Prostate gland (tissue), 2 donors: Measurements from ENCODE around the gene LRRC1.

Experiments used
- POLR2A ChIP-seq: fragments of 450-650 bp; IDR thresholded peaks from one replicate; pipeline ENCODE4 v1.6.1; 2016; ENCODE audit warnings: antibody characterized with exemption, mild to moderate bottlenecking
- POLR2AphosphoS5 ChIP-seq: sonication (generic); formaldehyde crosslinking; IDR thresholded peaks from one replicate; pipeline ENCODE4 v1.6.1; 2017; ENCODE audit warnings: antibody characterized with exemption
- TF ChIP-seq, protein P1 (sequence below), 4 experiments: fragments of 200-600 bp in 2 of 4; fragments of 450-650 bp in 2 of 4; sonication (generic) in 2 of 4; IDR thresholded peaks; 1 replicate in 3 of 4; 2 replicates in 1 of 4; pipeline ENCODE4 v1.5.1; 2016 to 2019; ENCODE audit warnings: antibody characterized with exemption in 4 of 4, mild to moderate bottlenecking in 2 of 4, moderate library complexity in 2 of 4

DNA sequence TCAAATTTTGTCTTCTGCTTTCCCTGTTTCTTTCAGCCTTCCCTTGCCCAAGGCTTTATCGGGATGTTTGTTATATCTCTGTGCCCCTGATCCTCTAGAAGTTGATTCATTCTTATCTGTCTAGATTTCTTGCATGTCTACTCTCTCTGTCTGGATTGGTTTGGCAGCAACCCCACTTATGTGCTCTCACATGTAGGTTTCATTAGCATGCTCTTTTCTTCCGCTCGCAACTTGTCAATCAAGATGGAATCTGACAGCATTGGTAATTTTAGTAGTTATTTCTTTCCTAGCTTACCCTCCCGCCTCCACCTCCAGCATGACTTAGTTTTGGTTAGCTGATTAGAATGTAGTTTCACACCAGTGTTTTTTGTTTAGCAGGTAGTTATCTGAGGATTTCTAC, 39.3 kb downstream of the LRRC1 start:
- TF ChIP-seq, protein P1, sequence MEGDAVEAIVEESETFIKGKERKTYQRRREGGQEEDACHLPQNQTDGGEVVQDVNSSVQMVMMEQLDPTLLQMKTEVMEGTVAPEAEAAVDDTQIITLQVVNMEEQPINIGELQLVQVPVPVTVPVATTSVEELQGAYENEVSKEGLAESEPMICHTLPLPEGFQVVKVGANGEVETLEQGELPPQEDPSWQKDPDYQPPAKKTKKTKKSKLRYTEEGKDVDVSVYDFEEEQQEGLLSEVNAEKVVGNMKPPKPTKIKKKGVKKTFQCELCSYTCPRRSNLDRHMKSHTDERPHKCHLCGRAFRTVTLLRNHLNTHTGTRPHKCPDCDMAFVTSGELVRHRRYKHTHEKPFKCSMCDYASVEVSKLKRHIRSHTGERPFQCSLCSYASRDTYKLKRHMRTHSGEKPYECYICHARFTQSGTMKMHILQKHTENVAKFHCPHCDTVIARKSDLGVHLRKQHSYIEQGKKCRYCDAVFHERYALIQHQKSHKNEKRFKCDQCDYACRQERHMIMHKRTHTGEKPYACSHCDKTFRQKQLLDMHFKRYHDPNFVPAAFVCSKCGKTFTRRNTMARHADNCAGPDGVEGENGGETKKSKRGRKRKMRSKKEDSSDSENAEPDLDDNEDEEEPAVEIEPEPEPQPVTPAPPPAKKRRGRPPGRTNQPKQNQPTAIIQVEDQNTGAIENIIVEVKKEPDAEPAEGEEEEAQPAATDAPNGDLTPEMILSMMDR (IDR thresholded peaks at IDR 0.05): no peak
- no peak for TF ChIP-seq POLR2A
- no peak for TF ChIP-seq POLR2AphosphoS5
